Mesenteric fat pad (tissue), 1 donor: Measurements from ENCODE around the gene CDHR3. TPM values are rescaled to one million over a fixed set of nuclear protein-coding genes. Genes with fewer than 3 reads are reported as not detected.
"Not testable (repeated sequence)": the region's sequence is repeated elsewhere in the genome, so short reads cannot be mapped to it uniquely, and the experiment has no call there.

Experiments used
- DNase-seq: peaks from one replicate; pipeline ENCODE4 v3.0.0-alpha.2; 2020; ENCODE audit warnings: low spot score
- total RNA-seq: library from RNA; stranded (reverse); fragmentation: NEBNext Ultra II Directional; extraction: Animal tissue kit (Norgen Biotek cat#: 25700); gene quantifications from one replicate; pipeline ENCODE4 v1.2.1, GENCODE V29; 2021
- donor health status: DM: yes; HTN: yes; CAD: no.

The CDHR3 gene
- total RNA-seq, 1 donor from 2014 or later: 35.7 TPM

- DNase-seq: no peak
Measured at GRCh38 chr7:105996860-105997737, 34.0 kb downstream of the CDHR3 start.

DNA sequence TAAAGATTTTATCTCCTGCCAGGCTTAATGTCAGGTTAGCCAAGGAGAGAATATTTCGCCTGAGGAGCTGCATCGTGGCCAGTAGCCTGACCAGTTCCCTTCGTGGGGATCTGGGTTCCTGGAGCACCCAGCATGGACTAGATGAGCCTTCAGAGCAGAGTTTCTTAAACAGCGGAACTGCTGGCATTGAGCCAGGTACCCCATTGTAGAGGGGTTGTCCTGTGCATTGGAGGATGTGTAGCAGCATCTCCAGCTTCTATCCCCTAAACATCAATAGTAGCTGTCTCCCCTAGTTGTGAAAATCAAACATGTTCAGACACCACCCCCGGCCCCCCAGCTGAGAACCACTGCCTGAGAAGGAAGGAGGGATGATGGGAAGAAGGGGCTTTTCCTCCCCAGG, 36.2 kb downstream of the CDHR3 start:
- peak; percentile 78 for DNase-seq

DNA sequence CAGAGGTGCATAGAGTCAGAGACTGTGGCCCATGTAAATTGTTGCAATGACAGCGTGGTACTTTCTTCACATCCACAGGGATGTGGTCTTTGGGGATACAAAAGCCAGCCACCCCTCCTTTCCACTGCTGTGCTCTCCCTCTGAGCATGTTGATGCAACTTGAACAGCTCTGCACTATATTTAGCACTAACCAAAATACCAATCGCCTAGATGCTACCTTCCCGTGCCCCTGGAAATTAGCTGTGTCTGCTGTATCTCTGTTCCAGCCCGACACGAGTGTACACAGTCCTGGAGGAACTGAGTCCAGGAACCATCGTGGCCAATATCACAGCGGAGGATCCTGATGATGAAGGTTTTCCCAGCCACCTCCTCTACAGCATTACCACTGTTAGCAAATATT, 38.1 kb downstream of the CDHR3 start:
- DNase-seq: peak; percentile 51

- peak; percentile 6 for DNase-seq
Measured at GRCh38 chr7:106001886-106002285, 38.8 kb downstream of the CDHR3 start.

- peak; percentile 30 for DNase-seq
Measured at GRCh38 chr7:106003525-106004064, 40.5 kb downstream of the CDHR3 start.

DNA sequence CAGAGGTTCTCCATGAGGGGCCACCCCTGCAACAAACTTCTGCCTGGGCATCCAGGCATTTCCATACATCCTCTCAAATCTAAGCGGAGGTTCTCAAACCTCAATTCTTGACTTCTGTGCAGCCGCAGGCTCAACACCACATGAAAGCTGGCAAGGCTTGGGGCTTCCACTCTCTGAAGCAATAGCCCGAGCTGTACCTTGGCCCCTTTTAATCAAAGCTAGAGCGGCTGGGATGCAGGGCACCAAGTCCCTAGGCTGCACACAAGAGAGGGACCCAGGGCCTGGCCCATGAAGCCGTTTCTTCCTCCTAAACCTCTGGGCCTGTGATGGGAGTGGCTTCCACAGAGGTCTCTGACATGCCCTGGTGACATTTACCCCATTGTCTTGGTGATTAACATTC, 43.8 kb downstream of the CDHR3 start:
- peak; percentile 26 for DNase-seq

DNA sequence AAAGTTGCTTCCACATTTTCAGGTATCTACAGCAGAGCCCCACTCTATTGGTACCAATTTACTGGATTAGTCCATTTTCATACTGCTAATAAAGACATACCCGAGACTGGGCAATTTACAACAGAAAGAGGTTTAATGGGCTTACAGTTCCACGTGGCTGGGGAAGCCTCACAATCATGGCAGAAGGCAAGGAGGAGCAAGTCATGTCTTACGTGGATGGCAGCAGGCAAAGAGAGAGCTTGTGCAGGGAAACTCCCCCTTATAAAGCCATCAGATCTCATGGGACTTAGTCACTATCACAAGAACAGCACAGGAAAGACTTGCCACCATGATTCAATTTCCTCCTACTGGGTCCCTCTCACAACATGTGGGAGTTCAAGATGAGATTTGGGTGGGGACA, 44.7 kb downstream of the CDHR3 start:
- not testable (repeated sequence) for DNase-seq

GRCh38 chr7:106009503-106010226, 46.6 kb downstream of the CDHR3 start:
- peak; percentile 94 for DNase-seq

DNA sequence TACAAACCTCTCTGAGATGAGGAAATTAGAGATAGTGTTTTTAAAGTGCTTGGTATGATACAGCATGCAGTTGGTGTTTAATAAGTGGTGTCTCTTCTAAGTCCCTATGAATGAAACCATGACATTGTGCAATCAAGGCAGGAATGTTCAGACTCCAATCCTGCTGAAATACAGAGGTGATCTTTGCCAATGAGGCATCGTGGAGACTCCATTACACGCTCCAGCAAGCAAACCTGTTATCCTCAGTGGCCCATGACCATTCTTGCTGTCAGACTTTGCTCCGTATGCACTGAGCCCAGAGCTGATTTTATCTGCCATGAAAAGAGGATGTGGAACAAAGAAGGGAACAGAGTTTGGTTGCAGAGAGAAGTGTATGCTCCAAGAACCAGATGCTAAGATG, 47.3 kb downstream of the CDHR3 start:
- no peak for DNase-seq

DNA sequence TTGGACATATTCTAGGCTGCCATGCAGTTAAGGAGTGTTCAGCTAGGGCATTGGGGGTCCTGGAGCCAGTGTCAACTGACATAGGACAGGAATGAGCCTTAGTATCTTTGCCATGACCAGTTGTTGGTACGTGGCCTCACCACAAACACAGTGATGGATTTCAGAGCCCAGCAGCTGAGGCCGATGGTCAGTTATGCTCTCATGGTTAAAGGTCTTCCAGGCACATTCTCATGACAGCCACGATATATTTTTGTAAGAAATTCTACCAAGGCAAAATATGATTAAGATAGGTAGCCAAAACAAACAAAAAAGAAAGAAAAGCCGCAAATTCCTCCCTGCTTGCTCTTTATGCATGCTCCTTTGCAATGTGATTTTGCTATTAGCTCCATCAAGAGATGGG, 47.8 kb downstream of the CDHR3 start:
- DNase-seq: no peak

- no peak for DNase-seq
Measured at GRCh38 chr7:106012184-106012583, 49.1 kb downstream of the CDHR3 start.

GRCh38 chr7:106012935-106013439, 49.9 kb downstream of the CDHR3 start:
- no peak for DNase-seq

DNA sequence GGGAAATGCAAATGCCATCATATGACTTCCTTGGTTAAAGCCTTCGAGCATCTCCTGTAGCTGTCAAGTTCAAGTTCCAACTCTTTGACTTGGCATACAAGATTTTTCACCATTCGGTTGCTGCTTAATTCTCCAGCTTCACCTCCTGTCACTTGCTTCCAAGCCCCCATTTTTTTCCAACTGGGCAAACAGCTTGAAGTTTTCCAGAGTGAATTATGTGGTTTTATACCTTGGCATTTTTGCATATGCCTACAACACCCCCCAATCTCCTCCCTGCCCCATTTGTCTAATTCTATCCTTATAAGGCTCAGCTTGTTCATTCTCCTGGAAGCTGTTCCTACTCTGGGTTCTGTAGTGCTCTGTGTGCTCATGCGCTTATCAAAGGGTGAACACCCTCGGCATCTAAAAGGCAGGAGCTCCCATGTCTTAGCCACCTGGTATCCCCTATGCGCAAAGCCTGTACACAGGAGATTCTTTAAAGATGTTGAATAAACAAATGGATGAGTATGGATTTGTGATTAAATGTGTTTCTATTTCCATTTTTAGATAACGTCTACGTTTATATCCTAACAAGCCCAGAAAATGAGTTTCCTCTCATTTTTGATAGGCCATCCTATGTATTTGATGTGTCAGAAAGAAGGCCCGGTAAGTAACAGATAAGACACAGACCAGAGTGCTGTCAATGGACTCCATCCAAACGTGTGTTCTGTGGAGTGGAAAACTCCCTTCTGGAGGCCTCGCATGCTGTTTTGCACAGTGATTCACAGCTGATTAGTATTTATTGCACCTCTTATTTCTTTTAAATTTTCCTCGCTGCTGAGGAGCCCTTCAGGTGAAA, 52.5 kb downstream of the CDHR3 start:
- no peak for DNase-seq

DNA sequence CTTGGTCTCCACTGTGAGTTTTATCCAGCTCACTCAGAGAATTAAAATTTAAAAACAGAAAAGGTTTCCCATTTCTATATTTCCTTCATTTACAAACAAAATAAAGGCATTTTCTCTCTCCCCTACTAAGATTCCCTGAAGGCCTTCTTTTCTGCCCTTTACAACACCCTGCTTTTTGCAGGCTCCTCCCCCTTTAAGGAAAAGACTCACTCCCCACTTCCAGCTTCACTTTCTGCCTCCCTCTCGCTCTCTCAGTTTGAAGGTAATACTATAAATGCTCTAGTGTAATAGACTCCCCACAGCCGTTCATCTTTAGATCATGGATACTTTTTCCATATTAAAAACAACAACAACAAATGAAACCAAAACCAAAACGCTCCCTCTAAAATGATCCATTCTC, 53.3 kb downstream of the CDHR3 start:
- DNase-seq: no peak

DNA sequence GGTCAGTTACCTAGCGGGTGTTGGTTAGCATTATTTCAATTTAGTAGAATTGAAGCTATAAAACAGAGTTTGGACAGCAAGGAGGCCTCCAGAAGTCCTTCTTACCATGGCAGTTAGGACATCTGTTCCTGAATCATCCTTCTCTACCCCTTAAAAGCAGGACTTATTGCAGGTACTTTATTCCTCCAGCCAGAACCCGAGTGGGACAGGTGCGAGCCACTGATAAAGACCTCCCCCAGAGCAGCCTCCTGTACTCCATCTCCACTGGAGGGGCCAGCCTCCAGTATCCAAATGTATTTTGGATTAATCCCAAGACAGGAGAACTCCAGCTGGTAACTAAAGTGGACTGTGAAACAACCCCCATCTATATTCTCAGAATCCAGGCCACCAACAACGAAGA, 54.6 kb downstream of the CDHR3 start:
- peak; percentile 2 for DNase-seq

GRCh38 chr7:106018566-106019469, 55.8 kb downstream of the CDHR3 start:
- DNase-seq: peak; percentile 24

DNA sequence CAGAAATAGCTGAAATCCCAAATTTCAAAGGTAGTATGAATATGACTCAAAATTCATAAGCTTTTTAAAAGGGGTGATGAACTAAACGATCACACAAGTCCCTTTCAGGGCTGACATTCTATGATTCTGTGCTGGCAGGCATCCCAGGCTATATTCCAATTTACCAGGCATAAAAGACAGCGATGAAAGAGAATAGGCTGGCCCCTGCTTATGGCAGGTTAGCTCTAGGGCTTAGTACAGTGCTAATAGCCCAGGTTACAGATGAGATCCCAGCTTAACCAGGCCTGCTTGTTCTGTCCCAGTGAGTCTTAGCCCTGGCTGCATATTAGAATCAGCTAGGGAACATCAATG, 56.4 kb downstream of the CDHR3 start:
- DNase-seq: peak; percentile 1

DNA sequence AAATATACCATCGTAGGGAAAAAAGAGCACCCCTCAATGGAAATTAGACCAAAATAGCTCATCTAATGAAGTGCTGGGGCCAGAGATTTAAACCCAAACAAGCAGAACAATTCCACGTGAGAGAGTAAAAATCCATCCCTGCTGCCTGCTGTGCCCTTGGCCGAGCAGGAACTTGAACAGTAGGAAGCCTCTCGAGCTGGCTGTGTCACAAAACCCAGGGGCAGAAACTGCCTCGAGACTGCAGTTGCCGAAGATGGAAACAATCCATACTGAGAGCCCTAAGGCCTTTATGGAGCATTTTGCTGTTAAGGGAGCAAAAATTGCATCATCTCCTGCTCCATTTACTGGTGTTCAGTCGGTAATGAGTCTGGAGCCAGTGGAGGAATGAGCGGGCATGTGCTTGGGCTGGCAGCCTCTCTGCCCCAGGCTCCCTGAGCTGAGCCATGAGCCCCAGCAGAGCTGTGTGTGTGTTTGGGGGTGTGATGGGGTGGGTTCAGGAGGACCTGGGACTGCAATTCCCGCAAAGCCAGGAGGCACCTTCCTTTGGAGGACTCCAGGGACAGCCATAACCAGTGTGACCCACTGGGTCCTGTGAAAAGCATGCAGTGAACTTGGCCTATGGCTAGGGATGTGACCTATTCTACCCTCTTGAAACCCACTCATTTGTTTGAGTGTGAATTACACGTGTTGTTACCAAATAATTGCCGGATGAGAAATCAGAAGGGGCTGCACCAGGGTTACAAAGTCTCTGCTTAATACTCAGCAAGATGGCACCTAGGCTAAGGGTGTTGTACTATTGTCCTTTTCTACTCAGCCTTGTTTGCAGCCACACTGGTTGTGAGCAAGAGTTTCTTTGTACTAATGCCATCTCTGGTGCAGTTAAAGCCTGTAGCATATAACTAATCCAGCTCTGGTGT, 58.3 kb downstream of the CDHR3 start:
- peak; percentile 45 for DNase-seq

DNA sequence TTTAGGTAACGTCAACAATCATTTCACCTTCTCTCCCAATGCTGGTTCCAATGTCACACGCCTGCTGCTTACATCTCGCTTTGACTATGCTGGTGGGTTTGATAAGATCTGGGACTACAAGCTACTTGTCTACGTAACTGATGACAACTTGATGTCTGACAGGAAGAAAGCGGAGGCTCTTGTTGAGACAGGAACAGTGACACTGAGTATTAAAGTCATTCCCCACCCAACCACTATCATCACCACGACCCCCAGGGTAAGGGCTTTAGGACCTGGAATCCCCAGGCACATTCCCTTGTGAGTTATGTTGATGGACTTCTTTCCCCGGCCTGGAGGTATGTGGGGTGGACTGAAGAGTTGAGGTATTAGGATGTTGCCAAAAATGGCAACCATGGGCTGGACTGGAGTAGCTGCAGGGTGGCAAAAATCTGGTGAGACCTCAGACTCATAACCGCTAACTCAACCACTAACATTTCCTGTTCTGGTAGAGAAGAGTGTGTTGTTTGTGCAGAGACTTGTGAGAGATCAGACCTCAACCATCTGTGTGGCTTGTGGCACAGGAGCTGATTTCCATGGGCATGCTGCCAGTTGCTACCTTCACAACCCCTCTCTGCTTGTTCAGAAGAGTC, 59.2 kb downstream of the CDHR3 start:
- peak; percentile 37 for DNase-seq
